Sigmoid colon (tissue), 4 donors: ENCODE results near the gene AP3S1.

ENCODE experiments used
- POLR2A ChIP-seq, 2 donors: fragments of 450-650 bp; IDR thresholded peaks; one replicate each; pipeline ENCODE4 v1.6.1; 2016; ENCODE audit warnings: antibody characterized with exemption in 2 of 2, mild to moderate bottlenecking in 2 of 2, moderate library complexity in 2 of 2
- POLR2AphosphoS5 ChIP-seq, 4 donors: sonication (generic); formaldehyde crosslinking; IDR thresholded peaks; one replicate each; pipeline ENCODE4 v1.6.1; 2017; ENCODE audit warnings: antibody characterized with exemption in 4 of 4
- TF ChIP-seq, protein P1 (sequence below), 4 experiments: fragments of 450-650 bp in 3 of 4; fragments of 200-600 bp in 1 of 4; IDR thresholded peaks; one replicate each; pipeline ENCODE4 v1.5.1; 2016 to 2019; ENCODE audit warnings: antibody characterized with exemption in 4 of 4, mild to moderate bottlenecking in 3 of 4, moderate library complexity in 2 of 4

- TF ChIP-seq, protein P1, sequence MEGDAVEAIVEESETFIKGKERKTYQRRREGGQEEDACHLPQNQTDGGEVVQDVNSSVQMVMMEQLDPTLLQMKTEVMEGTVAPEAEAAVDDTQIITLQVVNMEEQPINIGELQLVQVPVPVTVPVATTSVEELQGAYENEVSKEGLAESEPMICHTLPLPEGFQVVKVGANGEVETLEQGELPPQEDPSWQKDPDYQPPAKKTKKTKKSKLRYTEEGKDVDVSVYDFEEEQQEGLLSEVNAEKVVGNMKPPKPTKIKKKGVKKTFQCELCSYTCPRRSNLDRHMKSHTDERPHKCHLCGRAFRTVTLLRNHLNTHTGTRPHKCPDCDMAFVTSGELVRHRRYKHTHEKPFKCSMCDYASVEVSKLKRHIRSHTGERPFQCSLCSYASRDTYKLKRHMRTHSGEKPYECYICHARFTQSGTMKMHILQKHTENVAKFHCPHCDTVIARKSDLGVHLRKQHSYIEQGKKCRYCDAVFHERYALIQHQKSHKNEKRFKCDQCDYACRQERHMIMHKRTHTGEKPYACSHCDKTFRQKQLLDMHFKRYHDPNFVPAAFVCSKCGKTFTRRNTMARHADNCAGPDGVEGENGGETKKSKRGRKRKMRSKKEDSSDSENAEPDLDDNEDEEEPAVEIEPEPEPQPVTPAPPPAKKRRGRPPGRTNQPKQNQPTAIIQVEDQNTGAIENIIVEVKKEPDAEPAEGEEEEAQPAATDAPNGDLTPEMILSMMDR (IDR thresholded peaks at IDR 0.05) = no peak
- TF ChIP-seq POLR2A (IDR thresholded peaks at IDR 0.05) (no peak), POLR2AphosphoS5 (IDR thresholded peaks at IDR 0.05) (no peak)
Measured at GRCh38 chr5:115807654-115808052, 34.1 kb upstream of the AP3S1 start.
